Stomach smooth muscle (tissue), 2 donors: ENCODE data around the gene CSF1.
"Not testable (repeated sequence)": the region's sequence is repeated elsewhere in the genome, so short reads cannot be mapped to it uniquely, and the experiment has no call there.

ENCODE experiments used
- H3K27ac ChIP-seq: one replicate; pipeline ENCODE4 v1.7.0; 2013; ENCODE audit warnings: mild to moderate bottlenecking, low read length, inconsistent platforms
- H3K27me3 ChIP-seq, 2 donors: one replicate each; pipeline ENCODE4 v1.7.0; 2013; ENCODE audit warnings: low read length in 2 of 2; ENCODE audit not compliant: insufficient read depth in 2 of 2, control insufficient read depth in 1 of 2
- H3K36me3 ChIP-seq, 2 donors: one replicate each; pipeline ENCODE4 v1.7.0; 2013; ENCODE audit warnings: low read length in 2 of 2; ENCODE audit not compliant: control insufficient read depth in 2 of 2, insufficient read depth in 2 of 2
- H3K4me1 ChIP-seq: one replicate; pipeline ENCODE4 v1.7.0; 2013; ENCODE audit warnings: low read length; ENCODE audit not compliant: control insufficient read depth, insufficient read depth
- H3K4me3 ChIP-seq, 2 donors: one replicate each; pipeline ENCODE4 v1.7.0; 2013; ENCODE audit warnings: low read length in 2 of 2
- H3K9ac ChIP-seq, 2 donors: one replicate each; pipeline ENCODE4 v1.7.0; 2013; ENCODE audit warnings: low read length in 2 of 2, mild to moderate bottlenecking in 1 of 2
- H3K9me3 ChIP-seq, 2 donors: one replicate each; pipeline ENCODE4 v1.7.0; 2013; ENCODE audit warnings: low read length in 2 of 2; ENCODE audit not compliant: control insufficient read depth in 2 of 2
- donor health status: healthy.
- donor health status: Pancreatic carcinoma.

The CSF1 gene

DNA sequence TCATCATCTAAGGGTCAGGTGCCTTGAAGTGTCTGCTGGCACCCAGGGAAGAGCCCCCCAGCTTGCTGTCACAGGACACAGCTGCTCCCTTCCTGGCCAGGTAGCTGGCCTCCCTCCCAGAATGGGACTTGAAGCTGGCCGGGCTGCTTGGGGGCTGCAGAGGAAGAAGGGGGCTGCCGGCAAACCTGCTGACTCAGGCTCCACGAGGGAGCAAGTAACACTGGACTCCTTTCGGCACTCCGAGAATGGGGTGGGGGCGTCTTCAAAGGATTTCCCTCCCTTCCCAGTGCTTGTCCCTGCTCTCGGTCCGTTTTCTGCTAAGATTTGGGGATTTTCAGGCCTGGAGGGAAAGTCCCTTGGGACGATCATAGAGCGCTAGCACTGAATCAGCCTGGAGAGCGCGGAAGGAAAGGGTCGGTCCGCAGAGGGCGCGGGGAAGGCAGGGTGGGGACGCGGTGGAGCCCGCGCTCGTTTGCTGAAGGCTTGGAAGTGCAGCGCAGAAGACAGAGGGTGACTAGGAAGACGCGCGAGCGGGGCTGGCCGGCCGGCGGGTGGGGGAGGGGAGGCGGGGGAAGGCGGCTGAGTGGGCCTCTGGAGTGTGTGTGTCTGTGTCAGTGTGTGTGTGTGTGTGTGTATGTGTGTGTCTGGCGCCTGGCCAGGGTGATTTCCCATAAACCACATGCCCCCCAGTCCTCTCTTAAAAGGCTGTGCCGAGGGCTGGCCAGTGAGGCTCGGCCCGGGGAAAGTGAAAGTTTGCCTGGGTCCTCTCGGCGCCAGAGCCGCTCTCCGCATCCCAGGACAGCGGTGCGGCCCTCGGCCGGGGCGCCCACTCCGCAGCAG, at the start of gene CSF1:
CSF1 (plus strand) TSS at position 727 of the 840 bp plus-strand sequence. CDS start 175 bp downstream, outside the sequence.
- H3K4me1 ChIP-seq, result peaks cover 52% of the 10 kb centered on the region
- H3K9me3 ChIP-seq, result no peaks in the 10 kb centered on the region
- H3K27ac ChIP-seq, result peak within 1 kb of the TSS; percentile 76
- H3K4me3 ChIP-seq, result peak within 1 kb of the TSS; percentile 87 to 98
- H3K27me3 ChIP-seq, result no peaks in the 10 kb centered on the region
- H3K36me3 ChIP-seq, result peaks cover under 1 to 1% of the 10 kb centered on the region in 2 donors
- H3K9ac ChIP-seq, result peak within 1 kb of the TSS; percentile 81 to 90

DNA sequence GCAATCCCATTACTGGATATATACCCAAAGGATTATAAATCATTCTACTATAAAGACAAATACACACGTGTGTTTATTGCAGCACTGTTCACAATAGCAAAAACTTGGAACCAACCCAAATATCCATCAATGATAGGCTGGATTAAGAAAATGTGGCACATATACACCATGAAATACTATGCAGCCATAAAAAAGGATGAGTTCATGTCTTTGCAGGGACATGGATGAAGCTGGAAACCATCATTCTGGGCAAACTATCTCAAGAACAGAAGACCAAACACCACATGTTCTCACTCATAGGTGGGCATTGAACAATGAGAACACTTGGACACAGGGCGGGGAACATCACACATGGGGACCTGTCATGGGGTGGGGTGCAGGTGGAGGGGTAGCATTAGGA, 49.0 kb upstream of the CSF1 start:
- not testable (repeated sequence) for H3K27ac ChIP-seq, H3K4me3 ChIP-seq, H3K27me3 ChIP-seq, H3K9ac ChIP-seq, H3K9me3 ChIP-seq, H3K36me3 ChIP-seq
- peaks cover 17% of the 10 kb centered on the region for H3K4me1 ChIP-seq

DNA sequence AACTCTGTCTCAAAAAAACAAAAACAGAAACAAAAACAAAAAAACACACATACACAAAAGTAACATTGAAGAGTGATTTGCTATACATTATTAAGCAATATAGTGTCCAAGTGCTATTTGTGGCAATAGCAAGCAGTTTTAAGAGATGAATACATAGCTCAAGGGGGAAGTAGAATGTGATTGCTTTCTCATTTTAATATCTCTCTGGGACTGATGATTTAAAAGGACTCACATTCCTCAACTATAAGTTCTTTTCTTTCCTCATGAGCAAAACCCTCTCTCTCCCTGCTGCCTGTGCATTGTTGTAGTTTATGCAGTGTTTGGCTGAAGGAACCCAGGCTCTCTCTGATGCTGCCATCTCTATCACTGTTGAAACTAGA, 47.0 kb upstream of the CSF1 start:
- Histone ChIP-seq H3K4me3 (peak overlapping the region in 1 of 2 donors; percentile 22), H3K9ac (no peak overlapping the region), H3K36me3 (no peaks in the 10 kb centered on the region), H3K27ac (no peak overlapping the region), H3K27me3 (no peaks in the 10 kb centered on the region), H3K4me1 (peaks cover 17% of the 10 kb centered on the region), H3K9me3 (peaks cover 0 to 5% of the 10 kb centered on the region in 2 donors)

DNA sequence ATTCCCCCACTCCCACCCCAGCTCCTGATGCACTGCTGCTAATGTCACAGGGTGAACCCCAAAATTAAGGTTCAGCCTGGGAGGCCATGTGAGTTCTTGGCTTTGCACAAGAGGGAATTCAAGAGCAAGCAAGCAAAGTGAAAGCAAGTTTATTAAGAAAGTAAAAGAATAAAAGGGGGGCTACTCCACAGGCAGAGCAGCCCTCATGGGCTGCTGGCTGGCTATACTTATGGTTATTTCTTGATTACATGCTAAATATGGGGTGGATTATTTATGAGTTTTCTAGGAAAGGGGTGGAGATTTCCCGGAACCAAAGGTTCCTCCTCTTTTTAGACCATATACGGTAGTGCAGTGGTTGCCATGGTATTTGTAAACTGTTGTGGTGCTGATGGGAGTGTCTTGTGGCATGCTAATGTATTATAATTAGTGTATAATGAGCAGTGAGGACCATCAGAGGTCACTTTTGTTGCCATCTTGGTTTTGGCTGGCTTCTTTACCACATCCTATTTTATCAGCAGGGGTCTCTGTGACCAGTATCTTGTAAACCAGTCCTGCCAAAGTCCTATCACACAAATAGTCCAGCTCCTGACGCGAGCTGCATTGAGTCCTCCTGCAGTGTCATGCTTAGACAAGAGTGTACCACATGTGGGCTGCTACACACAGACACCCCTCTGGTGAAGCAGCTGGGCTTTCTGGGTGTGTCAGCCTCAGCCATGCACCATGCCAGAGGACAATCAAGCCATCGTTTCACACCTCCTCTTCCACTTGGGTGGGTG, 46.4 kb upstream of the CSF1 start:
- Histone ChIP-seq H3K9ac (no peak overlapping the region), H3K4me3 (peak overlapping the region in 1 of 2 donors; percentile 22), H3K27ac (peak overlapping the region; percentile 6)

GRCh38 chr1:109864930-109865612, 45.6 kb upstream of the CSF1 start:
- Histone ChIP-seq H3K27me3 (no peaks in the 10 kb centered on the region), H3K4me1 (peaks cover 17% of the 10 kb centered on the region), H3K36me3 (no peaks in the 10 kb centered on the region), H3K27ac (peak overlapping the region; percentile 6), H3K9ac (no peak overlapping the region), H3K4me3 (peak overlapping the region; percentile 12 to 17), H3K9me3 (peaks cover 0 to 5% of the 10 kb centered on the region in 2 donors)

More for the DNA sequence above, 46.4 kb upstream of the CSF1 start:
- no peaks in the 10 kb centered on the region for H3K27me3 ChIP-seq
- no peaks in the 10 kb centered on the region for H3K36me3 ChIP-seq
- H3K9me3 ChIP-seq, result peaks cover 0 to 5% of the 10 kb centered on the region in 2 donors
- H3K4me1 ChIP-seq, result peaks cover 17% of the 10 kb centered on the region

DNA sequence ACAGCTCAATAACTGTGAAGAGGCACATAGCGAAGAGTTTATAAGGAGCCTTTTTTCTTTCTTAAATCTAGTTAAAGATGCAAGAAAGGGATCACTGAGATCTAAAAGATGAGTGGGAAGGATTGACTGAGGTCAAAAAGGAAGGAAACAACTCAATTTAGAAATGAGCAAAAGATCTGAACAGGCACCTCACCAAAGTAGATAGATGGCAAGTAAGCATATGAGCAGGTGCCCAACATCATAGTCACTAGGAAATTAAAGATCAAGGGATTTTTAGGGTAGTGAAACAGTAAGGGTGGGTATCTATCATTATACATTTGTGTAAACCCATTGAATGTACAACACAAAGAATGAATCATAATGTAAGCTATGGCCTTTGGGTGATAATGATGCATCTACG, 44.6 kb upstream of the CSF1 start:
- Histone ChIP-seq H3K4me3 (no peak overlapping the region), H3K9me3 (peaks cover 0 to 5% of the 10 kb centered on the region in 2 donors), H3K27ac (no peak overlapping the region), H3K36me3 (no peaks in the 10 kb centered on the region), H3K9ac (no peak overlapping the region), H3K4me1 (peaks cover 17% of the 10 kb centered on the region), H3K27me3 (no peaks in the 10 kb centered on the region)

GRCh38 chr1:109873278-109874175, 37.1 kb upstream of the CSF1 start:
- no peak overlapping the region for H3K9ac ChIP-seq
- no peaks in the 10 kb centered on the region for H3K27me3 ChIP-seq
- no peak overlapping the region for H3K27ac ChIP-seq
- H3K36me3 ChIP-seq, result no peaks in the 10 kb centered on the region
- no peaks in the 10 kb centered on the region for H3K9me3 ChIP-seq
- H3K4me3 ChIP-seq, result no peak overlapping the region
- peaks cover 19% of the 10 kb centered on the region for H3K4me1 ChIP-seq

DNA sequence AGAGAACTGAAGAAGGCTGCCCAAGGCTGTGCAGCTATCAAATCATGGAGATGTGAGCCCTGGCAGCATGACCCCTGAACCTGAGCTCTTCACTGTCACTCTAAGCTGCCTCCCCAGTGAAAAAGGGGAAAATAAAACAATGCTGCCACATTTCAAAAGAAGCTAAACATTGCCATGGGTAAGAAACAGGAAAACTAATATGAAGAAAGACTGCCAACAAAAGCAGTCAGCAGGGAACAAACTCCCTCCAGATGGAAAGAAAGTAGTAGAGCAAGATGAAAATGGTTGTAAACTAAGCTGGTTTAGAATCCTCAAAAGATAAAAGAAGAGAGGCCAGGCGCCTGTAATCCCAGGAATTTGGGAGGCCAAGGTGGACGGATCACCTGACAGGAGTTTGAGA, 36.2 kb upstream of the CSF1 start:
- no peaks in the 10 kb centered on the region for H3K36me3 ChIP-seq
- no peak overlapping the region for H3K4me3 ChIP-seq
- no peaks in the 10 kb centered on the region for H3K27me3 ChIP-seq
- no peak overlapping the region for H3K27ac ChIP-seq
- H3K9ac ChIP-seq, result no peak overlapping the region
- H3K9me3 ChIP-seq, result no peaks in the 10 kb centered on the region
- H3K4me1 ChIP-seq, result peaks cover 19% of the 10 kb centered on the region

- H3K36me3 ChIP-seq, result no peaks in the 10 kb centered on the region
- no peak overlapping the region for H3K4me3 ChIP-seq
- no peaks in the 10 kb centered on the region for H3K9me3 ChIP-seq
- peaks cover 19% of the 10 kb centered on the region for H3K4me1 ChIP-seq
- H3K9ac ChIP-seq, result no peak overlapping the region
- no peak overlapping the region for H3K27ac ChIP-seq
- no peaks in the 10 kb centered on the region for H3K27me3 ChIP-seq
These were observed 34.8 kb upstream of the CSF1 start for GRCh38 chr1:109875874-109876273.
